ENCODE measurements around the gene KIF1B. TPM values are rescaled to one million over a fixed set of nuclear protein-coding genes. Genes with fewer than 3 reads are reported as not detected.

The KIF1B gene
- total and polyA plus RNA-seq, 4 donors, result 8.4 to 40.9 (median 8.9) TPM

GRCh38 chr1:10160907-10161490 lies 49.4 kb upstream of the KIF1B start:
- DNase-seq (ENCODE audit: low spot score), result no peak
- no peak overlapping the region for H3K9ac ChIP-seq (ENCODE audit: low read depth in 1 of 2, low read length in 2 of 2)
- TF ChIP-seq SP1 (IDR thresholded peaks at IDR 0.05) (no peak), RAD21 (IDR thresholded peaks at IDR 0.05) (no peak), NR2F2 (IDR thresholded peaks at IDR 0.05) (no peak), FOXA1 (IDR thresholded peaks at IDR 0.05) (no peak), HNF4A (conservative IDR thresholded peaks at IDR 0.05) (no peak), JUND (IDR thresholded peaks at IDR 0.05) (no peak), RXRA (IDR thresholded peaks at IDR 0.05) (no peak), EGR1 (IDR thresholded peaks at IDR 0.05; ENCODE audit: low read depth in 2 of 2) (no peak), TAF1 (conservative IDR thresholded peaks at IDR 0.05) (no peak), GABPA (IDR thresholded peaks at IDR 0.05 in 1 of 2, conservative IDR thresholded peaks at IDR 0.05 in 1 of 2) (no peak), HNF4G (IDR thresholded peaks at IDR 0.05) (no peak), YY1 (IDR thresholded peaks at IDR 0.05) (no peak)
- TF ChIP-seq, protein P1, sequence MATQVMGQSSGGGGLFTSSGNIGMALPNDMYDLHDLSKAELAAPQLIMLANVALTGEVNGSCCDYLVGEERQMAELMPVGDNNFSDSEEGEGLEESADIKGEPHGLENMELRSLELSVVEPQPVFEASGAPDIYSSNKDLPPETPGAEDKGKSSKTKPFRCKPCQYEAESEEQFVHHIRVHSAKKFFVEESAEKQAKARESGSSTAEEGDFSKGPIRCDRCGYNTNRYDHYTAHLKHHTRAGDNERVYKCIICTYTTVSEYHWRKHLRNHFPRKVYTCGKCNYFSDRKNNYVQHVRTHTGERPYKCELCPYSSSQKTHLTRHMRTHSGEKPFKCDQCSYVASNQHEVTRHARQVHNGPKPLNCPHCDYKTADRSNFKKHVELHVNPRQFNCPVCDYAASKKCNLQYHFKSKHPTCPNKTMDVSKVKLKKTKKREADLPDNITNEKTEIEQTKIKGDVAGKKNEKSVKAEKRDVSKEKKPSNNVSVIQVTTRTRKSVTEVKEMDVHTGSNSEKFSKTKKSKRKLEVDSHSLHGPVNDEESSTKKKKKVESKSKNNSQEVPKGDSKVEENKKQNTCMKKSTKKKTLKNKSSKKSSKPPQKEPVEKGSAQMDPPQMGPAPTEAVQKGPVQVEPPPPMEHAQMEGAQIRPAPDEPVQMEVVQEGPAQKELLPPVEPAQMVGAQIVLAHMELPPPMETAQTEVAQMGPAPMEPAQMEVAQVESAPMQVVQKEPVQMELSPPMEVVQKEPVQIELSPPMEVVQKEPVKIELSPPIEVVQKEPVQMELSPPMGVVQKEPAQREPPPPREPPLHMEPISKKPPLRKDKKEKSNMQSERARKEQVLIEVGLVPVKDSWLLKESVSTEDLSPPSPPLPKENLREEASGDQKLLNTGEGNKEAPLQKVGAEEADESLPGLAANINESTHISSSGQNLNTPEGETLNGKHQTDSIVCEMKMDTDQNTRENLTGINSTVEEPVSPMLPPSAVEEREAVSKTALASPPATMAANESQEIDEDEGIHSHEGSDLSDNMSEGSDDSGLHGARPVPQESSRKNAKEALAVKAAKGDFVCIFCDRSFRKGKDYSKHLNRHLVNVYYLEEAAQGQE (IDR thresholded peaks at IDR 0.05), result no peak
- TF ChIP-seq, protein P2, sequence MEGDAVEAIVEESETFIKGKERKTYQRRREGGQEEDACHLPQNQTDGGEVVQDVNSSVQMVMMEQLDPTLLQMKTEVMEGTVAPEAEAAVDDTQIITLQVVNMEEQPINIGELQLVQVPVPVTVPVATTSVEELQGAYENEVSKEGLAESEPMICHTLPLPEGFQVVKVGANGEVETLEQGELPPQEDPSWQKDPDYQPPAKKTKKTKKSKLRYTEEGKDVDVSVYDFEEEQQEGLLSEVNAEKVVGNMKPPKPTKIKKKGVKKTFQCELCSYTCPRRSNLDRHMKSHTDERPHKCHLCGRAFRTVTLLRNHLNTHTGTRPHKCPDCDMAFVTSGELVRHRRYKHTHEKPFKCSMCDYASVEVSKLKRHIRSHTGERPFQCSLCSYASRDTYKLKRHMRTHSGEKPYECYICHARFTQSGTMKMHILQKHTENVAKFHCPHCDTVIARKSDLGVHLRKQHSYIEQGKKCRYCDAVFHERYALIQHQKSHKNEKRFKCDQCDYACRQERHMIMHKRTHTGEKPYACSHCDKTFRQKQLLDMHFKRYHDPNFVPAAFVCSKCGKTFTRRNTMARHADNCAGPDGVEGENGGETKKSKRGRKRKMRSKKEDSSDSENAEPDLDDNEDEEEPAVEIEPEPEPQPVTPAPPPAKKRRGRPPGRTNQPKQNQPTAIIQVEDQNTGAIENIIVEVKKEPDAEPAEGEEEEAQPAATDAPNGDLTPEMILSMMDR (IDR thresholded peaks at IDR 0.05; ENCODE audit: low read depth, low read length, missing input control), result no peak
- TF ChIP-seq, protein P3, sequence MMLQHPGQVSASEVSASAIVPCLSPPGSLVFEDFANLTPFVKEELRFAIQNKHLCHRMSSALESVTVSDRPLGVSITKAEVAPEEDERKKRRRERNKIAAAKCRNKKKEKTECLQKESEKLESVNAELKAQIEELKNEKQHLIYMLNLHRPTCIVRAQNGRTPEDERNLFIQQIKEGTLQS (IDR thresholded peaks at IDR 0.05), result no peak
- TF ChIP-seq, protein P4, sequence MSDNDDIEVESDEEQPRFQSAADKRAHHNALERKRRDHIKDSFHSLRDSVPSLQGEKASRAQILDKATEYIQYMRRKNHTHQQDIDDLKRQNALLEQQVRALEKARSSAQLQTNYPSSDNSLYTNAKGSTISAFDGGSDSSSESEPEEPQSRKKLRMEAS (IDR thresholded peaks at IDR 0.05), result no peak
- no peaks in the 10 kb centered on the region for H3K27me3 ChIP-seq (ENCODE audit: control insufficient read depth in 4 of 4, insufficient read depth in 4 of 4, low read length in 3 of 4)
- H3K4me3 ChIP-seq (ENCODE audit: low read depth in 1 of 3, low read length in 3 of 3), result no peak overlapping the region
- no peak overlapping the region for H3K27ac ChIP-seq (ENCODE audit: low read depth in 1 of 2, low read length in 2 of 2)
- no peaks in the 10 kb centered on the region for H3K4me1 ChIP-seq (ENCODE audit: control insufficient read depth in 4 of 4, insufficient read depth in 4 of 4, low read length in 3 of 4)
- 85% methylated on average over 12 of the region's 12 CpGs for WGBS
- no peaks in the 10 kb centered on the region for H3K9me3 ChIP-seq (ENCODE audit: control insufficient read depth in 4 of 4, low read length in 3 of 4)
- peaks cover 5 to 36% (median 22%) of the 10 kb centered on the region in 4 donors for H3K36me3 ChIP-seq (ENCODE audit: control insufficient read depth in 4 of 4, insufficient read depth in 3 of 4, low read depth in 1 of 4, low read length in 3 of 4)

- DNase-seq (ENCODE audit: low spot score), result no peak
- no peak overlapping the region for H3K27ac ChIP-seq (ENCODE audit: low read depth in 1 of 2, low read length in 2 of 2)
- no peaks in the 10 kb centered on the region for H3K9me3 ChIP-seq (ENCODE audit: control insufficient read depth in 4 of 4, low read length in 3 of 4)
- H3K4me3 ChIP-seq (ENCODE audit: low read depth in 1 of 3, low read length in 3 of 3), result no peak overlapping the region
- peaks cover 5 to 40% (median 24%) of the 10 kb centered on the region in 4 donors for H3K36me3 ChIP-seq (ENCODE audit: control insufficient read depth in 4 of 4, insufficient read depth in 3 of 4, low read depth in 1 of 4, low read length in 3 of 4)
- WGBS, result 93% methylated on average over 17 of the region's 17 CpGs
- no peaks in the 10 kb centered on the region for H3K4me1 ChIP-seq (ENCODE audit: control insufficient read depth in 4 of 4, insufficient read depth in 4 of 4, low read length in 3 of 4)
- no peaks in the 10 kb centered on the region for H3K27me3 ChIP-seq (ENCODE audit: control insufficient read depth in 4 of 4, insufficient read depth in 4 of 4, low read length in 3 of 4)
- H3K9ac ChIP-seq (ENCODE audit: low read depth in 1 of 2, low read length in 2 of 2), result no peak overlapping the region
- TF ChIP-seq HNF4G (IDR thresholded peaks at IDR 0.05) (no peak), SP1 (IDR thresholded peaks at IDR 0.05) (no peak), GABPA (IDR thresholded peaks at IDR 0.05 in 1 of 2, conservative IDR thresholded peaks at IDR 0.05 in 1 of 2) (no peak), JUND (IDR thresholded peaks at IDR 0.05) (no peak), RAD21 (IDR thresholded peaks at IDR 0.05) (no peak), EGR1 (IDR thresholded peaks at IDR 0.05; ENCODE audit: low read depth in 2 of 2) (no peak), RXRA (IDR thresholded peaks at IDR 0.05) (no peak), FOXA2 (IDR thresholded peaks at IDR 0.05) (no peak), YY1 (IDR thresholded peaks at IDR 0.05) (no peak), ZBTB33 (IDR thresholded peaks at IDR 0.05) (no peak), HNF4A (conservative IDR thresholded peaks at IDR 0.05) (no peak), TAF1 (conservative IDR thresholded peaks at IDR 0.05) (no peak), FOXA1 (IDR thresholded peaks at IDR 0.05) (no peak)
- TF ChIP-seq, protein P1 (IDR thresholded peaks at IDR 0.05), result no peak
- TF ChIP-seq, protein P3 (IDR thresholded peaks at IDR 0.05), result no peak
Measured at GRCh38 chr1:10161541-10162290, 48.7 kb upstream of the KIF1B start.

All from liver (tissue), 9 donors.